A549 treated with AZD2906 at 1 μM for 4 hours (cell line): ENCODE results near the gene DUXA. TPM values are rescaled to one million over a fixed set of nuclear protein-coding genes. Genes with fewer than 3 reads are reported as not detected.

Experiments
- total RNA-seq: library from RNA; stranded (reverse); fragments of 200-300 nt; extraction: Qiagen RNA extraction; gene quantifications from 5 replicates; pipeline ENCODE4 v1.2.3, GENCODE V29; 2022

The DUXA gene
- 0.09 TPM in 1 of 5 replicates, not detected in the others for total RNA-seq

DNA sequence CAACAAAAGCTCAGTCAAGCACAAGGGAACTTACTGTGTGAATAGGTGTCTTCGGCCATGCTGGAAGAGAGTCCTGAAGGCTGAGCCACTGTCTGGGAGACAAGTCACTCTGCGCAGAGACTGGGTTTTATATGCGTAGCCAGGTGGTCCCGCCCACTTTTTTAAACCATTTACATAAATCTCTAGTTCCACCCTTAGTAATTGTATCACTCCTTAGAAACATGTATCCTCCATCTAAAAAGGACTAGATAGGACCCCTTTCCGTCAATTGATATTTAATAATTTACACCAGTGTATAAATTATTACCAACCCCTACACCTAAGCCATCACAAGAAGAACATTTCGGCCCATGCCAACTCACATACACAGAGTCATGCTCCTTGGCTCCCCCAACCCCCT lies at the start of gene DUXA:
Gene DUXA, minus strand, starts transcription at position 101 of the 400 bp plus-strand sequence. Its CDS starts 42 bp downstream, at position 59.

DNA sequence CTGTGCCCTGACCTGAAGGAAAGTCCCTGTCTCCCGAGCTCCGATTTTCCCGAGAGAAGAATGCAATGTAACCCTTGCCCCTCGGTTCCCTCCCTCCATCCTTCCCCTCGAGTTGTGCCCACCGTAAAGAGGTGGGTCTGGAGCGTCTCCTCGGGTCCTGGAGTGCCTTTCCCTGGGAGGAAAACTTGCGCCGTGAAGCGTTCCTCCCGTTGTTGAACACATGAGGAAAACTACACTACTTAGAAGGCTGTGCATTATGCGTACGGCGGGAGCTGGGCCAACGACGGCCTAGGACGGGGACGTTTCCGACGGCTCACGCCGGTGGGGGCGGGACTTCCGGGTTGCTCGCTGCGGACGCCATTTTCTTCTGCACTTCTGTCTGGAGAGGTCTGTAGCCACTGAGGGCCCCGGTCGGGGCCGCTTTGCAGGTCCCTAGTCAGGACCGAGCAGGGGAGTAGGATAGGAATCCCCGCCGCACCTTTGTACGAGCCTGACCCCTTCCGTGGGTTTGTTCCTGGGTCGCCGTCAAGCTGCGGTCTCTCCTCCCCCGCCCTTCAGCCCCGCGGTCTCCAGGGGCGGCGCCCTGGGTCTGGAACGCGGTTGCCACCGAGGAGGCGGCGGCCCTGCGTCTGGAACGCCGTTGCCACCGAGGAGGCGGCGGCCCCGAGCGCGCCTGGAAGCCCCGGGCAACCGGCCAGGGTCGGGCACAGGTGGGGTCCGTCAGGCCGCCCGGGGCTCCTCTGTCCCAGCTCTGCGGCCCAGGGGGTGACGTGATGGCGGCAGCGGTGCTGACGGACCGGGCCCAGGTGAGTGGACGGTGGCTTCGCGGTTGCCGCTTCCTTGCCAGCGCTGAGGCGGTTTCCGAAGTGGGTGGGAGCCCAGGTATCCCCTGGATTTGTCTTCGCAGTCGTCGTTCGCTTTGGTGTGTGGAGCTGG lies 24.1 kb upstream of the DUXA start, which contains the start of gene ZNF264:
Gene ZNF264, plus strand, starts transcription at position 360 of the 936 bp plus-strand sequence. Its CDS starts 414 bp downstream, at position 774.

Other genes starting within 250 kb of the DUXA start
- gene USP29, start 47.5 kb downstream of the DUXA start, total RNA-seq = not detected in 5 replicates
- not detected in 5 replicates for gene ZIM3, start 22.3 kb downstream of the DUXA start, total RNA-seq
- 8.0 to 9.0 TPM (median 8.5 TPM) in 5 replicates for gene ZNF264, start 24.0 kb upstream of the DUXA start, total RNA-seq
- gene AURKC, start 63.5 kb upstream of the DUXA start, total RNA-seq = 0.23 to 0.55 TPM (median 0.32 TPM) in 5 replicates
- 1.4 to 2.9 TPM (median 1.9 TPM) in 5 replicates for gene ZNF805, start 73.1 kb upstream of the DUXA start, total RNA-seq
- gene ZNF460, start 113.0 kb upstream of the DUXA start, total RNA-seq = 0.84 to 1.2 TPM (median 0.95 TPM) in 5 replicates
- gene ZNF543, start 153.0 kb upstream of the DUXA start, total RNA-seq = 1.3 to 2.0 TPM (median 1.4 TPM) in 5 replicates
- 1.8 to 2.5 TPM (median 2.0 TPM) in 5 replicates for gene ZNF304, start 183.8 kb upstream of the DUXA start, total RNA-seq
- gene TRAPPC2B, start 196.1 kb upstream of the DUXA start, total RNA-seq = 12.7 to 15.4 TPM (median 14.8 TPM) in 5 replicates
- 1.00 to 1.9 TPM (median 1.1 TPM) in 5 replicates for gene ZNF547, start 196.1 kb upstream of the DUXA start, total RNA-seq
- 2.9 to 4.1 TPM (median 3.7 TPM) in 5 replicates for gene ZNF548, start 222.4 kb upstream of the DUXA start, total RNA-seq
- 4.3 to 7.3 TPM (median 5.2 TPM) in 5 replicates for gene ZNF17, start 243.7 kb upstream of the DUXA start, total RNA-seq